ENCODE data around the gene GRIP2.

- TF ChIP-seq CTCF (IDR thresholded peaks at IDR 0.05) (no peak), EP300 (IDR thresholded peaks at IDR 0.05) (no peak), POLR2A (IDR thresholded peaks at IDR 0.05; ENCODE audit: low read depth) (no peak)
These were observed 42.8 kb downstream of the GRIP2 start for GRCh38 chr3:14497321-14497720.

Measured in esophagus muscularis mucosa (tissue), 4 donors.